Measurements from ENCODE around the gene PLA2G2F. TPM values are rescaled to one million over a fixed set of nuclear protein-coding genes. Genes with fewer than 3 reads are reported as not detected.

Gene PLA2G2F
- total RNA-seq, 1 donor from 2014 or later = not detected

- no peak for TF ChIP-seq CTCF (conservative IDR thresholded peaks at IDR 0.05)
- no peaks in the 10 kb centered on the region for H3K27me3 Mint-ChIP-seq (ENCODE audit: low read depth)
- H3K4me3 Mint-ChIP-seq = no peak overlapping the region
- H3K36me3 Mint-ChIP-seq (ENCODE audit: low read depth) = no peaks in the 10 kb centered on the region
- peaks cover 5% of the 10 kb centered on the region for H3K9me3 Mint-ChIP-seq
- peak overlapping the region; percentile 65 for H3K27ac Mint-ChIP-seq (ENCODE audit: unreplicated experiment)
- no peak for DNase-seq (ENCODE audit: low read depth, low spot score)
- H3K4me1 Mint-ChIP-seq = no peaks in the 10 kb centered on the region
These were observed 871 bp downstream of the PLA2G2F start for GRCh38 chr1:20139776-20140612.

- TF ChIP-seq CTCF (conservative IDR thresholded peaks at IDR 0.05) = no peak
- H3K36me3 Mint-ChIP-seq (ENCODE audit: low read depth) = no peaks in the 10 kb centered on the region
- DNase-seq (ENCODE audit: low read depth, low spot score) = no peak
These were observed 1.9 kb downstream of the PLA2G2F start for GRCh38 chr1:20141001-20141400.

GRCh38 chr1:20141466-20141865 lies 2.3 kb downstream of the PLA2G2F start:
- DNase-seq (ENCODE audit: low read depth, low spot score) = no peak
- no peaks in the 10 kb centered on the region for H3K4me1 Mint-ChIP-seq
- TF ChIP-seq CTCF (conservative IDR thresholded peaks at IDR 0.05) = no peak

More at GRCh38 chr1:20141001-20141400, 1.9 kb downstream of the PLA2G2F start:
- Mint-ChIP-seq H3K4me3 (no peak overlapping the region), H3K4me1 (no peaks in the 10 kb centered on the region), H3K27ac (ENCODE audit: unreplicated experiment) (no peak overlapping the region), H3K27me3 (ENCODE audit: low read depth) (no peaks in the 10 kb centered on the region), H3K9me3 (peaks cover 2% of the 10 kb centered on the region)

GRCh38 chr1:20142001-20142710 lies 3.0 kb downstream of the PLA2G2F start:
- no peak for TF ChIP-seq CTCF (conservative IDR thresholded peaks at IDR 0.05)
- DNase-seq (ENCODE audit: low read depth, low spot score) = no peak
- Mint-ChIP-seq H3K27ac (ENCODE audit: unreplicated experiment) (no peak overlapping the region), H3K27me3 (ENCODE audit: low read depth) (no peaks in the 10 kb centered on the region), H3K9me3 (no peaks in the 10 kb centered on the region), H3K4me1 (no peaks in the 10 kb centered on the region), H3K36me3 (ENCODE audit: low read depth) (no peaks in the 10 kb centered on the region), H3K4me3 (no peak overlapping the region)

More at GRCh38 chr1:20141466-20141865, 2.3 kb downstream of the PLA2G2F start:
- no peaks in the 10 kb centered on the region for H3K36me3 Mint-ChIP-seq (ENCODE audit: low read depth)
- H3K27ac Mint-ChIP-seq (ENCODE audit: unreplicated experiment) = no peak overlapping the region
- no peaks in the 10 kb centered on the region for H3K9me3 Mint-ChIP-seq
- no peaks in the 10 kb centered on the region for H3K27me3 Mint-ChIP-seq (ENCODE audit: low read depth)
- H3K4me3 Mint-ChIP-seq = no peak overlapping the region

GRCh38 chr1:20143318-20143717 lies 4.2 kb downstream of the PLA2G2F start:
- Mint-ChIP-seq H3K9me3 (no peaks in the 10 kb centered on the region), H3K4me3 (no peak overlapping the region)
- no peak for TF ChIP-seq CTCF (conservative IDR thresholded peaks at IDR 0.05)

More at GRCh38 chr1:20143318-20143717, 4.2 kb downstream of the PLA2G2F start:
- Mint-ChIP-seq H3K27me3 (ENCODE audit: low read depth) (no peaks in the 10 kb centered on the region), H3K27ac (ENCODE audit: unreplicated experiment) (no peak overlapping the region), H3K4me1 (no peaks in the 10 kb centered on the region), H3K36me3 (ENCODE audit: low read depth) (no peaks in the 10 kb centered on the region)
- DNase-seq (ENCODE audit: low read depth, low spot score) = no peak

All from neural crest cell (in vitro differentiated cells).